HepG2 (cell line): ENCODE data around the gene ATAD3C. TPM values are rescaled to one million over a fixed set of nuclear protein-coding genes. Genes with fewer than 3 reads are reported as not detected.

Experiments used
- ARNT ChIP-seq: fragments of 450-650 bp; IDR thresholded peaks from 2 replicates; pipeline ENCODE4 v1.6.1; 2017
- CBX5 ChIP-seq: sonication (generic); formaldehyde crosslinking; IDR thresholded peaks from 2 replicates; pipeline ENCODE4 v1.4.0; 2020; ENCODE audit warnings: missing genetic modification reagents, borderline replicate concordance
- FOXK1 ChIP-seq: sonication (generic); formaldehyde crosslinking; IDR thresholded peaks from 2 replicates; pipeline ENCODE4 v1.4.0; 2020; ENCODE audit warnings: low read depth, missing genetic modification reagents, borderline replicate concordance
- FOXM1 ChIP-seq: sonication (generic); formaldehyde crosslinking; IDR thresholded peaks from 2 replicates; pipeline ENCODE4 v1.5.0; 2020; ENCODE audit warnings: missing genetic modification reagents
- FUBP1 ChIP-seq: sonication (generic); formaldehyde crosslinking; IDR thresholded peaks from 2 replicates; pipeline ENCODE4 v1.5.1; 2020; ENCODE audit warnings: missing genetic modification reagents, mild to moderate bottlenecking, borderline replicate concordance
- GATAD2A ChIP-seq: IDR thresholded peaks from 2 replicates; pipeline ENCODE4 v1.6.1; 2016
- GZF1 ChIP-seq: sonication (generic); formaldehyde crosslinking; IDR thresholded peaks from 2 replicates; pipeline ENCODE4 v1.5.1; 2020; ENCODE audit warnings: mild to moderate bottlenecking, missing genetic modification reagents
- HCFC1 ChIP-seq: fragments of 150-350 bp; IDR thresholded peaks from 2 replicates; pipeline ENCODE4 v1.6.1; 2014; ENCODE audit warnings: low read depth, low read length
- MLX ChIP-seq: IDR thresholded peaks from 2 replicates; pipeline ENCODE4 v1.6.1; 2016
- MYPOP ChIP-seq: sonication (generic); formaldehyde crosslinking; IDR thresholded peaks from 2 replicates; pipeline ENCODE4 v1.8.1; 2023; ENCODE audit warnings: mild to moderate bottlenecking, moderate library complexity, missing genetic modification reagents
- NR2F2 ChIP-seq: IDR thresholded peaks from 2 replicates; pipeline ENCODE4 v1.6.1; 2012; ENCODE audit warnings: low read depth, inconsistent platforms, borderline replicate concordance
- RBM39 ChIP-seq: fragments of 200-400 bp; formaldehyde crosslinking; IDR thresholded peaks from one replicate; pipeline ENCODE4 v1.6.1; 2018; ENCODE audit warnings: antibody characterized with exemption, mild to moderate bottlenecking, low read depth, low read length; ENCODE audit not compliant: poor library complexity, severe bottlenecking
- RCOR2 ChIP-seq: IDR thresholded peaks from 2 replicates; pipeline ENCODE4 v1.6.1; 2016; ENCODE audit warnings: missing biosample characterization, missing genetic modification reagents
- RXRA ChIP-seq: sonication (generic); formaldehyde crosslinking; IDR thresholded peaks from 2 replicates; pipeline ENCODE4 v1.5.1; 2020; ENCODE audit warnings: missing genetic modification reagents
- SAFB2 ChIP-seq: sonication (generic); formaldehyde crosslinking; IDR thresholded peaks from 2 replicates; pipeline ENCODE4 v1.5.1; 2020; ENCODE audit warnings: missing genetic modification reagents, low read depth, mild to moderate bottlenecking, borderline replicate concordance
- SMARCC2 ChIP-seq: fragments of 450-650 bp; IDR thresholded peaks from 2 replicates; pipeline ENCODE4 v1.6.1; 2017; ENCODE audit warnings: antibody characterized with exemption, mild to moderate bottlenecking
- TFE3 ChIP-seq: IDR thresholded peaks from 2 replicates; pipeline ENCODE4 v1.6.1; 2016
- TP53 ChIP-seq: sonication (generic); formaldehyde crosslinking; conservative IDR thresholded peaks from 2 replicates; pipeline ENCODE4 v1.4.0; 2020; ENCODE audit warnings: missing genetic modification reagents
- ZBTB10 ChIP-seq: sonication (generic); formaldehyde crosslinking; IDR thresholded peaks from 2 replicates; pipeline ENCODE4 v1.4.0; 2020; ENCODE audit warnings: missing genetic modification reagents, borderline replicate concordance
- ZFP62 ChIP-seq: sonication (generic); formaldehyde crosslinking; IDR thresholded peaks from 2 replicates; pipeline ENCODE4 v1.4.0; 2020; ENCODE audit warnings: missing genetic modification reagents
- ZNF180 ChIP-seq: sonication (generic); formaldehyde crosslinking; IDR thresholded peaks from 2 replicates; pipeline ENCODE4 v1.4.0; 2020; ENCODE audit warnings: low read depth, missing genetic modification reagents, borderline replicate concordance
- ZNF720 ChIP-seq: sonication (generic); formaldehyde crosslinking; IDR thresholded peaks from 2 replicates; pipeline ENCODE4 v1.4.0; 2020; ENCODE audit warnings: missing genetic modification reagents
- polyA plus RNA-seq, 8 experiments: library from polyadenylated mRNA; depleted of rRNA in 3 of 8; stranded (reverse) in 7 of 8; unstranded in 1 of 8; fragments of >200 nt; fragmentation: Illumina TruSeq in 4 of 8; extraction: Trizol in 4 of 8; gene quantifications; 2 replicates each; pipeline versions ENCODE4 v1.2.1 to v1.2.3, GENCODE V29; 2011 to 2016; ENCODE audit warnings: low read depth in 4 of 8, missing spikeins in 1 of 8, mixed read lengths in 1 of 8; ENCODE audit not compliant: insufficient read depth in 1 of 8
- total RNA-seq, 5 experiments: library from RNA; depleted of rRNA; stranded (reverse); fragments of >200 nt; fragmentation: Illumina TruSeq; extraction: Trizol; gene quantifications; 2 replicates each; pipeline ENCODE4 v1.2.3, GENCODE V29; 2016; ENCODE audit warnings: low read depth in 1 of 5

ATAD3C gene
- total and polyA plus RNA-seq, 2 of the 13 experiments (the other 11 are each of a cell fraction or from before 2014, with no cell fraction given) = 2.4 to 3.2 TPM

- TF ChIP-seq ZBTB10 (CRISPR knock-in tag) = no peak
- TF ChIP-seq MYPOP = no peak
- peak; percentile 43; the same call in 1 of the 2 replicates for TF ChIP-seq RCOR2
- TF ChIP-seq CBX5 (CRISPR knock-in tag) = no peak
- TF ChIP-seq TFE3 (CRISPR knock-in tag) = no peak
- TF ChIP-seq SMARCC2 = no peak
- TF ChIP-seq MLX (CRISPR knock-in tag) = no peak
- TF ChIP-seq ARNT = no peak
- no peak for TF ChIP-seq HCFC1
- TF ChIP-seq FUBP1 = no peak
- no peak for TF ChIP-seq TP53 (CRISPR knock-in tag)
- TF ChIP-seq NR2F2 = no peak
- peak; percentile 72 for TF ChIP-seq RXRA (CRISPR knock-in tag)
- peak; percentile 57 for TF ChIP-seq RBM39
- TF ChIP-seq FOXM1 (CRISPR knock-in tag) = no peak
- no peak for TF ChIP-seq ZFP62 (CRISPR knock-in tag)
- no peak for TF ChIP-seq ZNF720 (CRISPR knock-in tag)
- TF ChIP-seq FOXK1 (CRISPR knock-in tag) = no peak
- no peak for TF ChIP-seq ZNF180 (CRISPR knock-in tag)
- no peak; the same call in 1 of the 2 replicates for TF ChIP-seq GATAD2A (CRISPR knock-in tag)
- TF ChIP-seq SAFB2 (CRISPR knock-in tag) = no peak
- TF ChIP-seq GZF1 (CRISPR knock-in tag) = no peak
Measured at GRCh38 chr1:1430114-1430982, 19.1 kb upstream of the ATAD3C start (continued).
